ENCODE data around the gene TMEM35A.
"Not testable (repeated sequence)": the region's sequence is repeated elsewhere in the genome, so short reads cannot be mapped to it uniquely, and the experiment has no call there.

Gene TMEM35A

GRCh38 chrX:101078716-101079598 is at the start of gene TMEM35A:
TMEM35A (plus strand) TSS chrX:101078879; CDS start chrX:101079003, 124 bp downstream.
- no peak for DNase-seq (ENCODE audit: low spot score)

DNA sequence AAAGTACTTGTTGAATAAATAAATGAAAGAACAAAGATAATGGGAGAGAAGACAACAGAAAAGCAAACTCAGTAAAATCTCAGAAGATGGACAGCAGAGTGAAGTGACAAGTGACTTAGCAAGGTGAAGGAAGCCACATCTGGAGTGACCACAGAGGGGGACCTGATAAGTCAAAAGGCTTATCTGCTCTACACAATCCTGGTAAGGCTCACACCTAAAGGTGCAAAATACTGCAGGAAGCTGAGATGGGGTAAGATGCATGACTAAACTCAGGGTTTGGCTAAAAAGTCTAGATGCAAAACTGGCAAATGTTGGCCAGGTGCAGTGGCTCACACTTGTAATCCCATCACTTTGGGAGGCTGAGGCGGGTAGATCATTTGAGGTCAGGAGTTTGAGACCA is 49.0 kb upstream of the TMEM35A start:
- DNase-seq (ENCODE audit: low spot score): no peak

GRCh38 chrX:101037231-101037630 is 41.4 kb upstream of the TMEM35A start:
- no peak for DNase-seq (ENCODE audit: low spot score)

DNA sequence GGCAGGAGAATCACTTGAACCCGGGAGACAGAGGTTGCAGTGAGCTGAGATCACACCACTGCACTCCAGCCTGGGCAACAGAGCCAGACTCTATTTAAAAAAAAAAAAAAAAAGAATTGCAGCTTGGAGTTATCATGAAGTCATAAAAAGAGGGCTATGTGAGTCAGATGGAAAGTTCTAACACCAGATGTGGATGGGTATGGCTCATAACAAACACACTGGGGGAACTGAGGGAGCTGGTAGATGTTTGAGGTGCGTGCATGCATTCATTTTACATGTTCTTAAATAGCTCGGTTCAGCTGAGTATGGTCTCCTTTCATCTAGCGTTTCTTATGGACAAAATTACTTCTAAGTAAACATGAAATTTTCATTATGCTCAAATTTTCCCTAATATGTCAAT is 38.5 kb upstream of the TMEM35A start:
- DNase-seq (ENCODE audit: low spot score): no peak

DNA sequence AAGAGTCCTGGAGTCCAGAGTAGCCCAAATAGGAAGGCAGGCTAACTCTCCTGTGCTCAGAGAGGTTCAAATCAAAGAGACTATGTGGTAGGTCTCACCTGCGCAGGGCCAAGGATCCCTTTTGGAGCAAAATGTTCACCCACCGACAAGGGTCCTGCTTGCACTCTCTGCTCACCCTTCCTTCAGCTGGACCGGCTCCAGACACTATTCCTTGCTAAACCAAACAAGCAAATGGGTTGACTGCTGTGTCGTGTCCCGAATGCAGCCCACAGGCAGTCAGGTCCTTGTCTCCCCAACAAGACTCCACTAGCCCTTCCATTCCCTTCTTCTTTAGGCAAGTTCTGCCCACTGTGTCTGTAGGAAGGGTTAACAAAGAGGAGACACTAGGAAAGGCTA is 27.5 kb upstream of the TMEM35A start:
- DNase-seq (ENCODE audit: low spot score): no peak

- DNase-seq (ENCODE audit: low spot score): peak; percentile 67
Observed at GRCh38 chrX:101051549-101052302, 27.0 kb upstream of the TMEM35A start, which contains the start of gene TRMT2B. TRMT2B (minus strand) TSS chrX:101052111; CDS start chrX:101042289, 9,822 bp downstream.

- DNase-seq (ENCODE audit: low spot score): not testable (repeated sequence)
Observed at GRCh38 chrX:101056551-101056950, 22.1 kb upstream of the TMEM35A start.

GRCh38 chrX:101057093-101057714 is 21.5 kb upstream of the TMEM35A start:
- DNase-seq (ENCODE audit: low spot score): peak; percentile 45

DNA sequence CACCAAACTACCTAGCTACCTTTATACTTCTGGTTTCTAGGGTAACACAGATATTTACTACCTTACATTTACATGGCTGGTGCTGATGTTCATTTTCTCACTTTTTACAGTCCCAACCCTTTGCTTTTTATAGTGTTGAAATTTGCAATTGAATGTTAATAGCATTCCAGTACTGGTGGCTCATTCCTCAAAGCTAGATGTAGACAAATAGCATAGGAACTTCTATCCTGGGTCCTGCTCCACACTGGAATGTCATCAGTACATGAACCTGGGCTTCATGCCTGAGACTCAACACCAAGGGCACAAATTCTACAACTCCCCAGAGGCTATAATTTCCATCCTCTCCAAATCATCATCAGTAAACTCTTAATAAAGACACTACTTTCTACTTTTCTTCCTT is 16.5 kb upstream of the TMEM35A start:
- DNase-seq (ENCODE audit: low spot score): no peak

GRCh38 chrX:101071582-101071981 is 7.1 kb upstream of the TMEM35A start:
- DNase-seq (ENCODE audit: low spot score): no peak

- no peak for DNase-seq (ENCODE audit: low spot score)
Observed at GRCh38 chrX:101079736-101080270, 1.1 kb downstream of the TMEM35A start.

DNA sequence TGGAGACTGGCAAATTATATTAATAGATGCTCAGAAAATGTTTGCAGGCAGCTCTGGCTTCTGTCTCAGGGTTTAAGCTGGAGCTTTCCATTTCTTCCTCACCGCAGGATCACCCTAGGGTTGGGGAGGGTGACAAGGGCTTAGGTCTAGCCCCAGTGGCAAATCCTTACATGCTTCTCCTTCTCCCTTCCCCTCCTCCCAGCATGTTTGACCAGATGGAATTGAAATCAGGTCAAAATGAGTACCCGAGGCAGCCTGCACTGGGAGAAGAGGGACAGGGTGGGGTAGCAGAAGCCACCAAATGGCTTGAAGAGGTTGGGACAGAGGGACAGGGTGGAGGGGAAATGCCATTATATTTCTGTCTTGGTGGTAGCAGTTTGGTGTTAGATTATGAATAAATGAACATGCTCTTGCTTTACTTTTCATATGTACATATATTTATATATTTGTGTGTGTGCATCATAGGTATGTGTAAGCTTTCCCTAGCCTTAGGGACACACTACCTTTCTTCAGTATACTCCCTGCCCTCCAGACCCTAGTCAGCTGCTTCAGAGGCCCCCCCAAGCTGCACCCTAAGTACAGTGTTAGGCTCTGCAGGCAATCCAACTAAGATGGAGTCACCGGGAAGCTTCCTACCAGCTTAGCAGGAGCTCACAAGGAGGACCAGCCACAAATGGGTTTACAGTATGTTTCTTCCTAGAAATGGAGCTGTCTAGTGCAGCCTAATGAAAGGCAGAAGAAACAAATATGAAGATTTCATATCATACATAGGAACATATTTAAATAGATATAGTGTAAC is 1.8 kb downstream of the TMEM35A start:
- no peak for DNase-seq (ENCODE audit: low spot score)

DNA sequence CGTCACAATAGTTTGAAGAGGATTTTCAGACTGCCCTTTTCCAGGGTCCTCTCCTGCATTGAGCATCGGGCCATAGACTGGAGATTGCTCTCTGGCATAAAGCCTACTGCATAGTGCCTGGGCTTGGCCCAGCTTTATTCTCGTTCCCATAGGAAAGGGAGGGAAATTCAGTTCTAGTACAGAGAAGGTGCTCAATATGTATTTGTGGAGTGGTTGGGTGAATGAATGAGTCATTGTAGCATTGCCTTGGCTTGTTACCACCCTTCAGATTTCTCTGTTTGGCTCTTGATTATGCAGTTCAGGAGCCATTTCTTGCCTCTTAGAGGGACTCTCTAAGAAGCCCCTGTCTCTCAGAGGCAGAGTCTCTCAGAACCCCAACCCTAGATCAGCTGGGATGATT is 2.6 kb downstream of the TMEM35A start:
- no peak for DNase-seq (ENCODE audit: low spot score)

GRCh38 chrX:101091817-101092216 is 13.1 kb downstream of the TMEM35A start:
- DNase-seq (ENCODE audit: low spot score): no peak

- peak; percentile 95 for DNase-seq (ENCODE audit: low spot score)
Observed at GRCh38 chrX:101097546-101098453, 19.1 kb downstream of the TMEM35A start, which contains the start of gene CENPI. CENPI (plus strand) TSS chrX:101098204; CDS start chrX:101101071, 2,867 bp downstream.

DNA sequence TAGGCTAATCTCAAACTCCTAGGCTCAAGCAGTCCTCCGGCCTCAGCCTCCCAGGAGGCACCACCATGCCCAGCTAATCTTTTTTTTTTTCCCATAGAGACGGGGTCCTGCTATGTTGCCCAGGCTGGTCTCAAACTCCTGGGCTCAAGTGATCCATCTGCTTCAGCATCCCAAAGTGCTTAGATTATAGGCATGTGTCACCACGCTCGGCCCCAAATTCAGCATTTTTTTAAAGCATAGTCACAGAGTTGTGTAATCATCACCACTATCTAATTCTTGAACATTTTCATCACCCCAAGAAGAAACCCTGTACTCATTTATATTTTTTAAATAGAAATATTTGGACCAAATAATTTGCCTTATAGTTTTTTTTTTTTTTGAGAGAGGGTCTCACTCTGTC is 29.6 kb downstream of the TMEM35A start:
- DNase-seq (ENCODE audit: low spot score): no peak

GRCh38 chrX:101117701-101118100 is 39.0 kb downstream of the TMEM35A start:
- no peak for DNase-seq (ENCODE audit: low spot score)

DNA sequence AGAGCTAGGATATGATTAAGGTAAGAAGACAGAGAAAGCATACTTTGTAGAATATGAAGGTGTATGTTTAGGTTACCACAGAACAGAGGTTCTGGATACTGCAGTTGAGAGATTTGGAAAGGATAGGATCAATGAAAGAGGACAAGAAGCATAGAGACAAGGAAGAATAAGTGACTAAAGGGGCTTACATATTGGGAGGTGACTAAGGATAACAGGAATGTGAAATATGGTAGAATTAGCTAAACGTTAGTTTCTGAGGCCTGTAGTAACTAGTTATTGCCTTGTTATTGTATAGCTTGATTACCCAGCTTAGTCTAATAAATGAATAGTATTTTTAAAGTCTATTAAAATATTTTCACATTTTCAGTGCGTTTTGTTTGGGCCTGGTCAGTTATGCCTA is 57.6 kb downstream of the TMEM35A start:
- DNase-seq (ENCODE audit: low spot score): no peak

Data from hepatic stellate cell (primary cell).